ENCODE data around the gene C1orf174.
A peak's percentile ranks its signal among the peaks of the same experiment; 100 is the strongest.

The C1orf174 gene

GRCh38 chr1:3911981-3912808 lies 12.1 kb upstream of the C1orf174 start:
- no peak for DNase-seq (ENCODE audit: low read depth, low spot score)
- no peak overlapping the region for H3K4me3 ChIP-seq (ENCODE audit: low read length)

DNA sequence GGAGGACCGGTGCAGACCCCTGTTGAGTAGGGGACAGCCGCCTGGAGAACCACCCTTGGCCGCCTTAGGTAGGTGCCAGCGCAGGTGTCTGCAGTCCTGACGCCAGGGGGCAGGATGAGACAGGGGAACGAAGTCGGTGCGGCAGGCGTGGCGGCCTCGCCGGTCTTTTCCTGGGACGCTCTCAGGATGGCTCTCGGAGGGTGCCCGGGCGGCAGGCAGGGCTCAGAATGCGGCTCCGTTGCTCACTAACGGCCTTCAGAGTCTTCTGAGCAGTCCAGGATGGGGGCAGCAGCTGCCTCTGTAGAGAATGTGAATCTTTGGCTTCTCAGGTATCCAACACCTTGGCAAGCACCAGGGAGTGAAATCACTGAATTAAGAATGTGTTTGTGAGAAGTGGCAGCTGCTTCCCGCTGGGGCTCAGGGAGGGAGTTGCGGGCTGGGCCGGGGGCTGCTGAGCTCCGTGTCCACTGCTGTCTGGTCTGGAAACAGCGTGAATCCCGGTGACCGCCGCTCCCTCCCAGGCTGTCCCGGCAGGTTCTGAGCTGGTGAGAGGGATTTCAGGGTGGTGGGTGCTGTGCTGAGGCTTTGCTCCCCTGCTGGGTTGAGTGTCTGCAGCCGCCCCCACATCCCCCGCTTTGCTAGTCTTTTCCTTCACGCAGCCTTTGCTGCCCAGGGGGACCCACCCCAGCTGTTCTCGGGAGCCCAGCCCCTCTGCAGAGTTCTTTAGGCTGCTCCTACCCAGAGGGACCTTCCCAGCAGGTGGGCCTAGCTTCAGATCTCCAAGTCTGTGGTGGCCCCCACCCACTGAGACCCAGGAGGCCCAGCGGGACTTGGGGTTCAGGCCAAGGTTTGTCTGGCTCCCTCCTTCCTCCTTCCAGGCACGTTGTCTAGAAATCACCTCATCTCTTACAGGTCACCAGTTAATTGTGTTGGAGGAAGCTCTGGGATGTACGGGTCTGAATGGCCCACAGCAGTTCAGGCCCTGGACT lies 11.1 kb upstream of the C1orf174 start:
- peak; percentile 58 for DNase-seq (ENCODE audit: low read depth, low spot score)
- H3K4me3 ChIP-seq (ENCODE audit: low read length) = no peak overlapping the region

DNA sequence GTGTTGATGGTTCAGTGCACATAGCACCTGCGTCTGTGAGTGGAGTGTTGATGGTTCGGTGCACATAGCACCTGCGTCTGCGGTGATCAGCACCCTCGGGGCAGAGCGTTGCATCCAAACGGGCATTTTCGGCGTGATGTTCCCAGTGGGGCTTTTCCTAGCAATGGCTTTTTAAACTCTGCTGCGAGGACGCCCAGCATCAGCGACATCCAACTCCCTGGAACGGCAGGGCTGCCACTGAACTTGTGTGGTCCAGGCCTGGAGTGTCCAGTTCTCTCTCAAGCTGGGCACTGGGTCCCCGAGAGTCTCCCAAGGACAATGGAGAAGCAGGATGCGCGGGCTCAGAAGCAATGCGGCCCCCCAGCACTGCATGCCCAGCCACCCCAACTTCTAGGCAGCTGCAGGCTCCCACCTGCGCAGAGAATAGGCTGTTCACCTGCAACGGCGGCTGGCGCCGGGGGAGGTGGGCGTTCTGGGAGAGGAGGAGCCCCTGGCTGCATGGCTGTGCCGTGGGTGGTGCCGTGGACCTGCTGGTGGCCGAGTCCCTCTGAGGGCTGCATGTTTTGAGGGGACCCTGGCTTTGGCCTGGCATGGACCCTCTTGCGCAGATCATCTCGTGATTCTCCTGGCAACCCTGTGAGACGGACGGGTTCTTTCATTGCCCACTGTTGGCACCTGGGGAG lies 10.1 kb upstream of the C1orf174 start:
- H3K4me3 ChIP-seq (ENCODE audit: low read length) = no peak overlapping the region
- DNase-seq (ENCODE audit: low read depth, low spot score) = no peak

DNA sequence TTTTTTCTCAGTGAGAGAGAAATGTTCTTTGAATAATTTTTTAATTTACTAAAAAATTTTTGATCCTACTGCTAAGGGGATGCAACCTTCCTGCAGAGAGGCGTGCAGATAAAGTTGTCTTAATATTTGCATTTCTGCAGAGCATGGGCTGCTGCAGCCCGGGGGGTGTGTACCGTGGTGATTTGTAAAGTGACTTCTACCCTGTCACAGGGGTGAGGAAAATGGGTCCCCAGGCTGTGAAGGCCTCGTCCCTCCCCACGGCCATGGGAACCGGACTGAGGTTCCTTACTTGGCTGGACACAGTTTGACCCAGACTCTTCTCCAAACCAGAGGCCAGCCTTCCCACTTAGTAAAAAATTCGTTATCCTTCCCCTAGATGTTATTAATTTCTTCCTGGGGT lies 9.5 kb upstream of the C1orf174 start:
- H3K4me3 ChIP-seq (ENCODE audit: low read length) = no peak overlapping the region
- no peak for DNase-seq (ENCODE audit: low read depth, low spot score)

- no peak overlapping the region for H3K4me3 ChIP-seq (ENCODE audit: low read length)
- DNase-seq (ENCODE audit: low read depth, low spot score) = no peak
Observed at GRCh38 chr1:3908886-3909517, 8.9 kb upstream of the C1orf174 start.

DNA sequence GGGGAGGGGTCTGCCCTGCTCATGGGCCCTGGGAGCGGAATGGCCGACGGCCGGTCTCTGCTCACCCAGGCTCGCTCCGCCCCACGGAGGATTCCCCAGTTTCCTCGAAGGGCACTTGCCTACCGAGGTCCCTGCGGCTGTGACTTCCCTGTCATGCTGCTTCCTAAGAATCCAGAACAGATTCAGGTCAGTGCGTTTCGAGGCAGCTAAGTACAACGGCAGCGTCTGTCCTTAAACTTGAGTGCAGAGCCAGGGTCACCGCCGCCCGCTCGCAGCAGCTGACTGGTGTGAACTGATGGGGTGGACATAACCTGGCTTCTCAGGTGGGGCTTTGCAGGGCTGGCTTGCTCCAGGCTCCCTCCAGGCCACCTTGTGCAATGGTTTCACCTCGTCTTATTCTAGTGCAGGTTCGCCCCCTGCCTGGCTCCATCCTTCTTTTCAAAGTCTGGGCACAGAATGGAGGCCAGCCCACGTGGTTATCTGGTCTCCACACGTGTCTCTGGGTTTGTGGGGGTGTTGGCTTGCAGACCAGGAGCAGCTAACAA lies 7.6 kb upstream of the C1orf174 start:
- no peak overlapping the region for H3K4me3 ChIP-seq (ENCODE audit: low read length)
- no peak for DNase-seq (ENCODE audit: low read depth, low spot score)

DNA sequence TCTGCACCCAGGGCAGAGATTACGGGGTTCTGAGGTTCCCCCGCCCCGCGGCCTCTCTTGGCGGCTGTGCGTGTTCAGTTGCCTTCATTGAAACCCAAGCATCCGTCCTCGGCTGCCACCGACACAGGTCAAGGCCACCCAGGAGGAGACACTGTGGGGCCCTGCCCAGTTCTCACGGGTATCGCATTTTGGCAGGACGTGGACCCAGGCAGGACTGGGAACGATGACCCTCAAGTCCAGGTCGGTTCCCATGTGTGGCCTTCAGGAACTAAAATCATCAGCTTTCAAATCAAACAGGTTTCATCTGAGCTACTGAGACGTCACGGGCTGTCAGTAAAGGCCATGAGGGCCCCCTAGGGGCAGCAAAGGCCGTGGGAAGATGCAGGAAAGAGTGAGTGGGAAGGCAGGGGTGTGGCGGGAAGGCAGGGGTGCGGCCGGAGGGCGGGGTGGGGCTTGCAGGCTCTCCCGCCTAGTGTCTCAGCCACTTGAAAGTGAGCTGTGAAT lies 7.0 kb upstream of the C1orf174 start:
- no peak overlapping the region for H3K4me3 ChIP-seq (ENCODE audit: low read length)
- peak; percentile 53 for DNase-seq (ENCODE audit: low read depth, low spot score)

GRCh38 chr1:3906672-3907020 lies 6.6 kb upstream of the C1orf174 start:
- H3K4me3 ChIP-seq (ENCODE audit: low read length) = no peak overlapping the region
- no peak for DNase-seq (ENCODE audit: low read depth, low spot score)

GRCh38 chr1:3905953-3906671 lies 6.0 kb upstream of the C1orf174 start:
- DNase-seq (ENCODE audit: low read depth, low spot score) = peak; percentile 61
- peak overlapping the region; percentile 11; the same call in 1 of the 2 replicates for H3K4me3 ChIP-seq (ENCODE audit: low read length)

DNA sequence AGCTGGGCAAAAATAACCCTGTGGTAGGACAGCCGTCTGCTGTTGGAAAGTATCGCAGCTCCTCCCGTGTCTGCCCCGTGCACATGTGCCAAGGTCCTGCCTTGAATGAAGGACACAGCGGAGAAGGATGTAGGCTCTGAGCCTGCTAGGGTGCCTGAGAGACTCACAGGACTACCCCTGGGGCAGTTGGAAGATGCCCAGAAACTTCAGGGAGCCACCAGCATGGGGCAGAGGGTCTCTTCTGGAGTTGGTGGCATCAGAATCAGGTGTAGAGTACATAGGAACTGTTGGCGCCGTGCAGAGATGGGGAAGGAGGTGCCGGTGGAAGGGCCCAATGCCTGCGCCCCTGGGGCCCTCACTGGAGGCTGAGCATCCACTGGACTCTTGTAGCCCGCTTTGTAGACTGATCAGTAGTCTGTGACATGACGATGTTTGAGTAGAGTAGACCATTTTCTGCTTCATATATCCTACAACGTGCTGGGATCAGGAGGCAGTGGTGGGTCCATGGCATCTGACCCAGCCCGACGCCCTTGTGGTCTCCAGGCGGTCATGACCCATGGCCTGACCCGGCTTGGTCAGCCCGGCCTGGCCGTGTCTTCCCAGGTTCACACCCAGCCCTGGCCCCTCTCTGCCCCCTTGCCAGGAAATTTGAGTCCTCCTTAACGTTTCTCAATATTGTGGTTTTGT lies 5.3 kb upstream of the C1orf174 start:
- H3K4me3 ChIP-seq (ENCODE audit: low read length) = no peak overlapping the region
- no peak for DNase-seq (ENCODE audit: low read depth, low spot score)

GRCh38 chr1:3904843-3905185 lies 4.7 kb upstream of the C1orf174 start:
- no peak for DNase-seq (ENCODE audit: low read depth, low spot score)
- no peak overlapping the region for H3K4me3 ChIP-seq (ENCODE audit: low read length)

DNA sequence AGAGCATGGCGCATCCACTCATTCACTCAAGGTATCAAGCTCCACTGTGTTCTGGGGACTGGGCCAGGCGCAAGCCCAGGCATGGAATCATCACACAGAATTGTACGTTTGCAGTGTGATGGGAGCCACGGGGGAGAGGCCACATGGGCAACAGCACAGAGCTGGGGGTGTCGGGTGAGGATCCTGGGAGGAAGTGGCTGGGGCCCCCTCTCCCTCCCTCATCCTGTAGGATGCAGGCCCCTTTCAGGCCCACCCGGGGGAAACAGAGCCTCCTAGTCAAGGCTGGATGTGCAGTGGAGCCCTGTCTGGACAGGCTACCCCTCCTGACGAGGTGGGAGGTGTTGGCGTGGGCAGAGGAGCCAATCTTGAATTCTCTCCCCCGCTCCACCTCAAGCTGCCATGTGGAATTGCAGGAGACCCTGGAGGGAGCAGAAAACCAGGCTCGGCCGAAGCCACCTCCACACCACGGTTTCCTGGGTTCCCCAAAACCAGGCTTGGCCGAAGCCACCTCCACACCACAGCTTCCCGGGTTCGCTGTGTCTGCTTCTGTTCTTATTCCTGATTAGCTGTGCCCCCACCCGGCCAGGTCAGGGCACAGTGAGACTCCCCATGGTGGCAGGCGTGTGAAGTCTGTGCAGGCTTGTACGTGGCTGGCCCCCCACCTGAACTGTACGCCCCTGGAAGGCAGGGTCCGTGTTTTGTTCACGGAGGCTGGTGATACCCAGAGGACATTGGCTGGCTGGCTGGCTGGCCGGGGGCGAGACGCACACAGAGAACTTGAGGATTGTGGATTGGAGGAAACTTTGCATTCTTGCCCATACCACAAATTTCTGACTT lies 4.2 kb upstream of the C1orf174 start:
- DNase-seq (ENCODE audit: low read depth, low spot score) = no peak
- peak overlapping the region; percentile 17 for H3K4me3 ChIP-seq (ENCODE audit: low read length)

DNA sequence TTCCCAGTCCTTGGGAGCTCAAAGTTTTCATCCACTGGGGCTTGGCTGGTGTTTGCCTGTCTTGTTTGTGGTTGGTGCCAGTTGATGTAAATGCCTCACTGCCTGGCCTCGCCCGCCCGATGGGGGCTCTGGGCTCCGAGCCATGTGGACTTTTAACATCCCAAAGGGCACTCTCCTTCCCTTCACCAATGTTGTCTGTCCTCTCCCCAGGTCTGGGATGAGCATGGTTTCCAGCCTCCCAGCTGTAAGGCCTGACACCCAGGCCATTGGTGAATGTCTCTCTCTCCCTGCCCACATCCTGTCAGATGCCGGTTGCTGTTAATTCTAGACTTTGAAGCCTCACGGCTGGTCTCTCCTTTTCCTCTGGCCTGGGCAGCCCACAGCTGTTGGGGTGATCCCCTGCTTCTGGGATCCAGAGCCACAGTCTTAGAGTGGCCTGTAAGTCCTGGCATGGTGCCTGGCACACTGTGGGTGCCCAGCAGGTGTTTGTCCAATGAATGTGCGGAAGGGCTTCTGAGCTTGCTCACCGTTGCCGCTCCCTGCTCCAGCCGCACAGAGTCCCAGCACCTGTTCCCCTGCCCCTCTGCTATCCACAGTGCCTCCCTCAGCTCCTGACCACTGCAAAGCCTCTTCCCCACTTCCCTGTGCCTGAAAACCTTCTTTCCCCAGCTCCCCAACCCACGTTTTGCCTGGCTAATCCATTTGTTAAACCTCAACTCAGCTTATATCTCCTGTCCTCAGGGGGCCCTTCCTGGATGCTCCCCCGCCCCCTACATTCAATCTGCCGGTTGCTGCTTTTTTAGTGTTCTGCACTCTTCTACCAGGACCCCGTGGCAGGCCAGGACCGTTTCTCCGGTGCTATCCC lies 3.3 kb upstream of the C1orf174 start:
- DNase-seq (ENCODE audit: low read depth, low spot score) = peak; percentile 67
- peak overlapping the region; percentile 17 for H3K4me3 ChIP-seq (ENCODE audit: low read length)

DNA sequence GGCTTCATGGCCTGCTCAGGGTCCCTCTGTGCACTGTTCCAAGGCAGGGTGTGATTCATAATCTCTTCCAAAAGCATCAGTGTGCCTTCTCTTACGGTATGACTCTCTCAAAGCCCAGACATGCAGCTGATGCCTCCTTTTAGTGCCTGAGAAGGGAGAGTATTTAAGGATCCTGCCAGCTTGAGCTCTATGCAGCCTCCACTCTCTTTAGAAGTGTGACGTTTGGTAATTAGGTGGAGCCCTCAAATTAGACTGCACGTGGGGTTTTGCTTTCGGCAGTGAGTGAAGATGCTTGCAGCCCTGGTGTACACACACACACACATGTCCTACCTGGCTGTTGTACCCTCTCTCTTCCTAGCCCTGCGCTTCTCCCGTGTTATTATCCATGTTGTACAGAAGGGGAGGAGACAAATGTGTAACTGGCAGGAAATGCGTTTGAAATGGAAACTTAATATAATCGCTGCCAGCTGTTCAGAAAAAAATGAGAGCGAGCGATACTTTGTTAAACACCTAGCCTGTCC lies 2.6 kb upstream of the C1orf174 start:
- H3K4me3 ChIP-seq (ENCODE audit: low read length) = peak overlapping the region; percentile 17
- DNase-seq (ENCODE audit: low read depth, low spot score) = peak; percentile 71

- H3K4me3 ChIP-seq (ENCODE audit: low read length) = peak overlapping the region; percentile 17
- DNase-seq (ENCODE audit: low read depth, low spot score) = peak; percentile 88
Observed at GRCh38 chr1:3902111-3902511, 2.0 kb upstream of the C1orf174 start.

All from Jurkat, Clone E6-1 (cell line).